ENCODE measurements around the gene PAFAH2.

- TF ChIP-seq NR2F2 (IDR thresholded peaks at IDR 0.05) (no peak), FOXA2 (IDR thresholded peaks at IDR 0.05) (no peak), CTCF (IDR thresholded peaks at IDR 0.05; ENCODE audit: low read depth, low read length, missing input control) (no peak), EGR1 (IDR thresholded peaks at IDR 0.05; ENCODE audit: low read depth in 2 of 2) (no peak), HNF4A (conservative IDR thresholded peaks at IDR 0.05) (no peak), SP1 (IDR thresholded peaks at IDR 0.05) (no peak)
These were observed 40.0 kb upstream of the PAFAH2 start for GRCh38 chr1:26037904-26038303.

All from liver (tissue), 3 donors.